Activated CD4-positive, CD25-positive, alpha-beta regulatory T cell (primary cell): Measurements from ENCODE around the gene BCL7C.

Source experiments
- DNase-seq, 4 experiments: peaks; one replicate each; lab custom pipeline; 2025; lab: John Stamatoyannopoulos, UW

BCL7C gene

GRCh38 chr16:30922420-30922959 lies 28.6 kb upstream of the BCL7C start:
- DNase-seq: peak; percentile 96 to 99 (median 98)

- peak; percentile 72 to 86 (median 80) for DNase-seq
Observed at GRCh38 chr16:30921748-30922419, 28.0 kb upstream of the BCL7C start.

- no peak for DNase-seq
Observed at GRCh38 chr16:30921459-30921747, 27.5 kb upstream of the BCL7C start.

GRCh38 chr16:30920891-30921290 lies 27.0 kb upstream of the BCL7C start:
- no peak for DNase-seq

GRCh38 chr16:30918614-30919013 lies 24.7 kb upstream of the BCL7C start:
- DNase-seq: no peak

DNA sequence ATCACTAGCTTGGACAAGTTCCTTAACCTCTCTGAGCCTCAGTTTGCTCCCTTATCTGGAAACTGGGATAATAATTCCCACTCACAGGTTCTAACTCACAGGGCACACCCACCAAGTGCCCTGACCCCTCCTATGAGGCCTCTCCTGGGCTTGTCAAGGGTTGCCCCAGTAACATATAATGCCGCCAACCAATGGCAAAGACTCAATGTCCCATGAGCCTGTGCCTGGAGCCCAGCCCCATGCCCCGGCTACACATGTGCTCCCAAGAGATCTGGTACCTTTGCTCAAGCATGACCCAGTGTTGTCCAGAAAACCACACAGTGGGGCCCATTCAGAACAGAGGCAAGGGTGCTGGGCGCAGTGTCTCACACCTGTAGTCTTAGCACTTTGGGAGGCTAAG lies 21.0 kb upstream of the BCL7C start:
- DNase-seq: no peak

- DNase-seq: no peak
Observed at GRCh38 chr16:30912794-30913412, 19.0 kb upstream of the BCL7C start.

- no peak for DNase-seq
Observed at GRCh38 chr16:30910427-30911029, 16.7 kb upstream of the BCL7C start.

- DNase-seq: no peak
Observed at GRCh38 chr16:30907064-30907463, 13.2 kb upstream of the BCL7C start.

DNA sequence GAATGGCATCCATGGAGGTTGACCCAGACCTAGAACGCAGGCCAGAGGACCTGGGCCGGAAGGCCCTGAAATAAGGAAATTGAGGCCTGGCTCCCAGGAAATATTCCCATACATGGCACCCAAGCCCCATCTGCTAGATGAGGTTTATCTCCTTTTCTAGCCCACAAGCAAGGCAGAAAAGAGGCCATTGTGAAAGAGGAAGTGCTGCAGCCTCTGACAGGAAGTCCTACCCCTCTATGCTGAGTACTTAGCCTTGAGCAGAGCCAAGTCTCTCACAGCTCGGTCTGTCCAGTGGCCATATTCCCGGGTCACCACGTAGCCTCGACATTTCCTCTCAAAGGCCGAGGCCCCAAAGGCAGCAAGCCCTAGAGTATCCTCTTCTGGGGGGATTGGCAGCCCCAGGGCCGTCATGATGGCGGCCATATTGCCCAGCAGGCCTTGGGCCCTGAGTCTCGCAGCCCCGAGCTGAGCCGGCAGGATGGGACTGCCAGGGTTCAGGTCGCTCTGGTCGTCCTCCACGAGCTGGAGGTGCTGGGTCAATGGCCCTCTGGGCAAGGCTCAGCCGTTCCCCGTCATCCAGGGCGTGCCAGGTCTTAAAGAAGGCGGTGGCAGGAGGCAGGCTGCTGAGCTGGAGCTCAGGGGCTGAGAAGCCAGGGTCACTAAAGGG lies 10.4 kb upstream of the BCL7C start:
- no peak for DNase-seq

- no peak for DNase-seq
Observed at GRCh38 chr16:30903596-30903995, 9.7 kb upstream of the BCL7C start.

DNA sequence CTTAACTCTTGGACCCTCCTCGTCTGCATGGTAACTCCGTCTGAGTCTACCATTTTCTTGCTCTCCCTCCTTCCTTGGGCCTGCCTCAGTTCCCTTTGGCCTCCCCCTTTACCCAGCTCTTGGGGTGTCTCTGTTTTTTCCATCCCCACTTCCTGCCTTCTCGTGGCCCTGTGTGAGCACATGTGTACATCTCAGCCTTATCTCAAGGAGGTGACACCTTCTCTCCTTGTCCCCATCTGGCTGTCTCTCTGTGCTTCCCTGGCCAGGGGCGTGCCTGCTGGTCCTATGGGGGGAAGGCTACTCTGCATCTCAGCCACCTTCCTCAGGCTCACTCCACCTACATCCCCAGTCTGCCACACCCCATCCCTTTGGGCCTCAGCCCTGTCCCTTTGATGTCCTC lies 9.1 kb upstream of the BCL7C start:
- no peak for DNase-seq

DNA sequence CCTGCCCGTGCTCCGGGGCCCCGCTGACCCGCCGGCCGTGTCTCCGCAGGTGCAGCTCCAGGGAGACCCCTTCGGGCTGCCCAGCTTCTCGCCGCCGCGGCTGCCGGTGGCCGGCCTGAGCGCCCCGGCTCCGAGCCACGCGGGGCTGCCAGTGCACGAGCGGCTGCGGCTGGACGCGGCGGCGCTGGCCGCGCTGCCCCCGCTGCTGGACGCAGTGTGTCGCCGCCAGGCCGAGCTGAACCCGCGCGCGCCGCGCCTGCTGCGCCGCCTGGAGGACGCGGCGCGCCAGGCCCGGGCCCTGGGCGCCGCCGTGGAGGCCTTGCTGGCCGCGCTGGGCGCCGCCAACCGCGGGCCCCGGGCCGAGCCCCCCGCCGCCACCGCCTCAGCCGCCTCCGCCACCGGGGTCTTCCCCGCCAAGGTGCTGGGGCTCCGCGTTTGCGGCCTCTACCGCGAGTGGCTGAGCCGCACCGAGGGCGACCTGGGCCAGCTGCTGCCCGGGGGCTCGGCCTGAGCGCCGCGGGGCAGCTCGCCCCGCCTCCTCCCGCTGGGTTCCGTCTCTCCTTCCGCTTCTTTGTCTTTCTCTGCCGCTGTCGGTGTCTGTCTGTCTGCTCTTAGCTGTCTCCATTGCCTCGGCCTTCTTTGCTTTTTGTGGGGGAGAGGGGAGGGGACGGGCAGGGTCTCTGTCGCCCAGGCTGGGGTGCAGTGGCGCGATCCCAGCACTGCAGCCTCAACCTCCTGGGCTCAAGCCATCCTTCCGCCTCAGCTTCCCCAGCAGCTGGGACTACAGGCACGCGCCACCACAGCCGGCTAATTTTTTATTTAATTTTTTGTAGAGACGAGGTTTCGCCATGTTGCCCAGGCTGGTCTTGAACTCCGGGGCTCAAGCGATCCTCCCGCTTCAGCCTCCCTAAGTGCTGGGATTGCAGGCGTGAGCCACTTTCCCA lies 8.4 kb upstream of the BCL7C start:
- peak in 3 of 4 experiments; percentile 14 to 51 (median 41) for DNase-seq

- no peak for DNase-seq
Observed at GRCh38 chr16:30901201-30902028, 7.5 kb upstream of the BCL7C start.

- no peak for DNase-seq
Observed at GRCh38 chr16:30900588-30900987, 6.7 kb upstream of the BCL7C start.

- no peak for DNase-seq
Observed at GRCh38 chr16:30899794-30900193, 5.9 kb upstream of the BCL7C start.

GRCh38 chr16:30896889-30897733 lies 3.2 kb upstream of the BCL7C start:
- DNase-seq: peak; percentile 58 to 72 (median 69)

- no peak for DNase-seq
Observed at GRCh38 chr16:30896261-30896888, 2.5 kb upstream of the BCL7C start, which contains the start of gene CTF1. Gene CTF1 (plus strand): TSS chr16:30896614. CDS start chr16:30896644, 30 bp downstream.

- no peak for DNase-seq
Observed at GRCh38 chr16:30895627-30896260, 1.9 kb upstream of the BCL7C start.
